GM12865 (cell line): ENCODE data around the gene CRAMP1.

Source experiments
- DNase-seq: peaks from one replicate; pipeline ENCODE4 v3.0.0; 2010; ENCODE audit warnings: low read depth
- H3K4me3 ChIP-seq: 2 replicates; pipeline ENCODE4 v1.5.1; 2011; ENCODE audit warnings: mild to moderate bottlenecking, low read depth, low read length, control low read depth
- CTCF ChIP-seq: IDR thresholded peaks from 2 replicates; pipeline ENCODE4 v1.5.1; 2011; ENCODE audit warnings: low read length, control low read depth, low read depth, inconsistent platforms; ENCODE audit not compliant: insufficient read depth; ENCODE audit errors: missing control alignments

Gene CRAMP1

GRCh38 chr16:1631931-1632637 lies 19.9 kb downstream of the CRAMP1 start:
- no peak overlapping the region for H3K4me3 ChIP-seq
- no peak for DNase-seq
- no peak for TF ChIP-seq CTCF

GRCh38 chr16:1632638-1632970 lies 20.4 kb downstream of the CRAMP1 start:
- no peak overlapping the region for H3K4me3 ChIP-seq
- no peak for TF ChIP-seq CTCF
- no peak for DNase-seq

- DNase-seq = no peak
- no peak for TF ChIP-seq CTCF
- H3K4me3 ChIP-seq = no peak overlapping the region
Measured at GRCh38 chr16:1633310-1633709, 21.1 kb downstream of the CRAMP1 start.

GRCh38 chr16:1634541-1634940 lies 22.4 kb downstream of the CRAMP1 start:
- TF ChIP-seq CTCF = no peak
- DNase-seq = no peak
- H3K4me3 ChIP-seq = no peak overlapping the region

GRCh38 chr16:1635070-1635469 lies 22.9 kb downstream of the CRAMP1 start:
- no peak for DNase-seq
- TF ChIP-seq CTCF = no peak

GRCh38 chr16:1637526-1637925 lies 25.4 kb downstream of the CRAMP1 start:
- no peak overlapping the region for H3K4me3 ChIP-seq
- TF ChIP-seq CTCF = no peak
- no peak for DNase-seq

More at GRCh38 chr16:1635070-1635469, 22.9 kb downstream of the CRAMP1 start:
- H3K4me3 ChIP-seq = no peak overlapping the region

- no peak for TF ChIP-seq CTCF
- no peak for DNase-seq
- H3K4me3 ChIP-seq = no peak overlapping the region
Measured at GRCh38 chr16:1638757-1639156, 26.6 kb downstream of the CRAMP1 start.
